Pulmonary artery endothelial cell (primary cell): Measurements from ENCODE around the gene MRPS34. TPM values are rescaled to one million over a fixed set of nuclear protein-coding genes. Genes with fewer than 3 reads are reported as not detected.

Experiments used
- DNase-seq: peaks from one replicate; pipeline ENCODE4 v3.0.0-alpha.2; 2011; ENCODE audit warnings: low read depth, low spot score
- total RNA-seq: library from RNA; depleted of rRNA; stranded (reverse); fragments of >200 nt; gene quantifications from 2 replicates; pipeline ENCODE4 v1.2.3, GENCODE V29; 2014

MRPS34 gene
- total RNA-seq, 1 donor from 2014 or later, result 100 TPM

DNA sequence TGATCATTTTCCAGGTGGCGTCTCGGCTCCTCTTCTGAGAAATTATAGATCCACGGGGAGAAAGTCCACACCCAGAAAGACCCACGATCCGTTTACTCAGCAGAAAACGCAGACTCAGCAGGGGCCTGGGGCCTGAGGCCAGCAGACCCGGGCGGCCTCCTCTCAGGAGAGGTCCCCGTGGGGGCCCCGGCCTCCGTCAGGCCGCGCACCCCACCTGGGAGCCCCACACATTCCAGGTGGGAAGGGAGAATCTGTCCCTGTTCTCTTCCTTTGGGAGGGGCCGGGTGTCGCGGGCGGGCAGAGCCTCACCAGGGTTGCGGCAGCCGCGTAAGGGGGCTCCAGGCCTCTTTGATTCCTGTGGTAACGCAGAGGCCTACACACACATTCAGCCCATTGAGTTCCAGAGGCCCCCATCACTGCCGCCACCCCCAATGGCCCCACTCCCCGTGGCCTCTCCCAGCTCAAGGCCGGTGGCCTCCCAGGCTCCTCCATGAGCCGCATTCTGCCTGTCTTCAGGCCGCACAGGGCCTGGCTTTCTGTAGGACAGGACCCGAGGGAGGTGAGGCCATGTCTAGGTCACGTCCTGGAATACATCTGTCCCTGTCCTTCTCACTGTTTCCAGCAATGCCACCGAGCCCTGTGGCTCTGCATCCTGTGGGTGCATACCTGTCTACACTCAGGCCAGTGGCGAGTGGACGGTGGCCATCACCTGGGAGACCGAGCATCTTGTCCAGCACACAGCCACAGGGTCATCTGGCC lies 22.2 kb upstream of the MRPS34 start:
- DNase-seq, result no peak

DNA sequence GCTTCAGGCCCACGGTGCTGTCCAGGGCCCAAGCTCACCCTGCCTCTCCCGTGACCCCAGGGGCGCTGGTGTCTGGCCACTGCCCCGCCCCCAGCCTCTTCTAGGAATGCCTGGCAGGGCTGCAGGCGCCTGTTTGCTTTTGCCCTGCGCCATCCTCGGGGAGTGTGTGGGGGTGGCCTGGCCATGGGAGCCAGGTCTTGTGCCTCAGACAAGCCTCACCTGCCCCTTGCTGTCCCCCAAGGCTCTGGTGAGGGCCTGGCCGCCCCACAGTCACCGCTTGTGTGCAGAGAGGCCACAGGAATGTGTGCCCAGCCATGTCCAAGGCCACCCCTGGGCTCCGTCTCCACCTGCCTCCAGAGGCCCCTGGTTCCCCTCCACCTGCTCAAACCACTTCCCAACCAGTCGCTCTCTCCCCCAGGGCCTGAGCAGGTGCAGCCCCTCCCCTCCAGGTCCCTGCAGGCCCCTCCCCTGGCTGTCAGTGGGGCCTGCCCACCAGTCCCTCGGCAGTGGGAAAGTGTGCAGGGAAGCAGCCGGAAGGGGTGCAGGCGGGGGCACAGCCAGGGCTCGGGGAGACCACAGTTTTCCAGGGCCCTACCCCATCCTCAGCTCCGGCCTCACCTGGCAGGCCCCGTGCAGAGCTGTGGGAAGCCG lies 21.4 kb upstream of the MRPS34 start:
- DNase-seq, result no peak

DNA sequence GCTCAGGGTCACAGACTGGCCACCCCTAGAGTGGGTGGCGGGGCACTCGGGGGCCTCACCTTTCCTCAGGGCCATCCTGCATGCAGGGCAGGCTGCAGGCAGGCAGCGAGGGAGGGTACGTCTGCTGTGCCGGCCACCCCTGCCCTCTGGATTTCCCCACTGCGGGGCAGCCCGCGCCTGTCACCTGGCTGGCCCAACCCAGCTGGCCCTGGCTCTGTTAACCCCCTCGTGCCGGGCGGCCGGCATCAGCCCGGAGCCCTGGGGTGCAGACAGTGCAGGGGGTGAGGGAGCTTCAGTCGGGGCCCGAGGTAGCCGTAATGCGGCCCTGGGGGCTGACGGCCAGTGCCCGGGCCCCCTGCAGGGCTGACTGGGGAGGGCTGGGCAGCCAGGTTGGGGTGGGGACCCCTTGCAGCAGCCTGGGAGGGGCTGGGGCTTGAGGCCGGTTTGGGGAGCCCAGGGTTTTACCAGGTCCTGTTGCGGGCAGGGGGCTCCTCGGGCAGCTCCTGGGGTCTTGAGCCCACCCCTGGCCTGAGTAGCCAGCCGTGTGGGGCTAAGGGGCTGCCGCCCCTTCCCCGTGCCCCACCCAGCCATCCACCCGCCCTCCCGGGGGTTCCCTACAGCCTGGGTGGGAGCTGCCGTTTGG lies 20.8 kb upstream of the MRPS34 start, which contains the start of gene IGFALS:
Gene IGFALS (minus strand): TSS at position 128 of the 643 bp plus-strand sequence. CDS start 53 bp downstream, at position 75.
- no peak for DNase-seq

DNA sequence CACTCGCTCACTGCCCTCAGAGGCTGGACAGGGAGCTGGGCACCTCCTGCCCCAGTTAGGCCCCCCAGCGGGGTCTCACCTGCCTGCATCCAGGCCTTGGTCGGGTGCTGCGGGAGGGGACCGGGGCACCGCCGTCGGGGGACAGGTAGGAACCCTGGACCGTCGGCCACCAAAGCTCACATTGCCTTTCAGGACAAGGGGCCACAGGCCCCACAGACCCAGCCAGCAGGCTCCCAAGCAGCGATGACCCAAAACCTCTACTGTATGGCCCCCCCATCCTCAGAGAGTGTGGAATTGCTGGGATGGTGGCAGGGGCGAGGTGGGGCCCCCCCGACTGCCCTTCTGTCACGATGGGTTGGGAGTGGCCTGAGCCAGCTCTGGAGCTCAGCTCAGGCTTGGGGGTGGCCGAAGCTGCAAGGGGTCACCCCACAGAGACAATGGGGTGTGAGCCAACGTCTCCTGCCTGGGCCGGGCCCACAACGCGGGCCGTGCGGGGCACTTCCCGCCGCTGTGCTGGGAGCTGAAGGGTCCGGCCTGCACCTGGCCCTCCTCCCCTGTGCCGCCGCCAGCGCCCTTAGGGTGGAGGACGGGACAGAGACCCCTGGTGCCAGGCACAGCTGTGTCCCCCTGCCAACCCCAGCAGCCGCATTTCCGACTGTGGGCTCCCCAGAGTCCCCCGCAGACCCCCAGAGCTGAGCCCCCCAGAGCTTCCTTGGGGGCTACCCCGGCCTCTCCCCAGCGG lies 20.1 kb upstream of the MRPS34 start:
- DNase-seq, result no peak

DNA sequence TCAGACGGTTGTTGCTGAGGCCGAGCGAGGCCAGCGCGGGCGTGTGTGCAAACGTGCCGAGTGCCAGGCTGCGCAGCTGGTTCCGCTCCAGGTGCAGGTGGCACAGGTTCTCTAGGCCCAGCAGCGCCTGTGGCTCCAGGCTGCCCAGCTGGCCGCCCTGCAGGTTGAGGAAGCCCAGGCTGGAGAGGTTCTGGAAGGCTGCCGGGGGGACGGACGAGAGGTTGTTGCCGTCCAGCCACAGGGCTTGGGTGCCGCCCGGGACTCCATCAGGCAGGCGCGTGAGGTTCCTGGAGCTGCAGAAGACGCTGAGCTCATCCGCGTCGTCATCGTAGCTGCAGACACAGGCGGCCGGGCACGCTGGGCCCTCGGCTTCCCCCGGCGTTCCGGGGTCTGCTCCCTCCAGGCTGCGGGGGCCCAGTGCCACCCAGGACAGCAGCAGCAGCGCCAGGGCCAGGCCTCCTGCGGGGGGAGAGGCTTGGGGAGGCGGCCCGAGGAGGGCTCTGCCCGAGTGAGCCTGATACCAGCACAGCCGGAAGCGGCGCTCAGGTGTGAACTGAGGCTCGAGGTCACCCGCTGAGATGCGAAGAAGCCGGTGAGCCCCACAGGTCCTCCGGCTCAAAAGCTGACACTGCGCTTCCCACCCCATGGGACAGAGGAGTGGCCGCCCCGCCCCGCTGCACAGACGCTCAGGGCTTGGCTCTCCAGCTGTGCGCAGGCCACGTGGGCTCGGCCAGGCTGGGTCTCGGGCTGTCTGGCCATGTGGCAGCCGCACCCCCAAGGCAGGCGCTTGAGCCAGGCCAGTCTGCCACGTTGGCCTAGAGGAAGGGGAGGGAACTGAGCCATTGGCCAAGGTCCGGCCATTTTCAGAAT lies 19.2 kb upstream of the MRPS34 start:
- no peak for DNase-seq

DNA sequence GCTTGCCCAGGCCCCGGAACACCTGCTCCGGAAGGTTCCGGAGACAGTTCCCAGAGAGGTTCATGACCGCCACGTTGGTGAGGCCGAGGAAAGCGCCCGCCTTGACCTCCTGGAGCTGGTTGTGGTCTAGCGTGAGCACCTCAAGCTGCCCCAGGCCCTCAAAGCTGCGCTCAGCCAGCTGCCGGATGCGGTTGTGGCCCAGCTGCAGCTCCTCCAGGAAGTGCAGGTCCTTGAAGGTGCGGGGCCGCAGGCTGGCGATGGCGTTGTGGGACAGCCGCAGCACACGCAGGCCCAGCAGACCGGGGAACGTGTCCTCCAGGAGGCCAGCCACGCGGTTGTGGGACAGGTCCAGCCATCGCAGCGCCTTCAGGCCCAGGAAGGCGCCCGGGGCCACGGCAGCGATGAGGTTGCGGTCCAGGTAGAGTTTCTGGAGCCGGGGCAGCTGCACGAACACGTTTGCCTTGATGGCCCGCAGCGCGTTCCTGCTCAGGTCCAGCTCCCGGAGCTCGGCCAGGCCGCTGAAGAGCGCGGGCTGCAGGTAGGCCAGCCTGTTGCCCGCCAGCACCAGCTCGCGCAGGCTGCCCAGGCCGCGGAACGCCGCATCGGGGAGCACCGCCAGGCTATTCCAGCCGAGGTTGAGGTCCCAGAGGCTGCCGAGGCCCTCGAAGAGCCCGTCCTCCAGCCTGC lies 18.5 kb upstream of the MRPS34 start:
- no peak for DNase-seq

DNA sequence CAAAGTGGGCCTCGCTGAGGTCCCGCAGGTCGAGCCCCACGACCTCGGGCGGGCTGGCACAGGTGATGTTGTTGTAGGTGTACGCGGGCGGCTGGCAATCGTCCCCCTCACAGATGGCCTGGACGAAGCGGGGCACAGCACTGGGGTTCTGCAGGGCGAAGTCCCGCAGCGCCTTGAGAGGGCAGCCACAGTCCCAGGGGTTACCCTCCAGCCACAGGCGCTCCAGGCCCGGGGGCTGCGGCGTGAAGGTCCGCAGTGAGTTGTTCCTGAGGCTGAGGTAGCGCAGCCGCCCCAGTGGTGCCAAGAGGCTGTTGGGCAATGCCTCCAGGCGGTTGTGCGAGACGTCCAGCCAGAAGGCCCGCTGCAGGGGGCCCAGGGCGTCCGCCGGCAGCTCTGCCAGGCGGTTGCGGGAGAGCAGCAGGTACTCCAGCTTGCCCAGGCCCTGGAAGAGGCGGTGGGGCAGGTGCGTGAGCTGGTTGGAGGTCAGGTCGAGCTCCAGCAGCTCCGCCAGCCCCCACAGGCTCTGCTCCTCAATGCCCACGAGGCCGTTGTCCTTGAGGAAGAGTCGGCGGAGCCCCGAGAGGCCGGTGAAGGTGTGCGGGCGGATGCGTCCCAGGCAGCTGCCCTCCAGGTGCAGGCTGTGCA lies 17.8 kb upstream of the MRPS34 start:
- DNase-seq, result no peak

DNA sequence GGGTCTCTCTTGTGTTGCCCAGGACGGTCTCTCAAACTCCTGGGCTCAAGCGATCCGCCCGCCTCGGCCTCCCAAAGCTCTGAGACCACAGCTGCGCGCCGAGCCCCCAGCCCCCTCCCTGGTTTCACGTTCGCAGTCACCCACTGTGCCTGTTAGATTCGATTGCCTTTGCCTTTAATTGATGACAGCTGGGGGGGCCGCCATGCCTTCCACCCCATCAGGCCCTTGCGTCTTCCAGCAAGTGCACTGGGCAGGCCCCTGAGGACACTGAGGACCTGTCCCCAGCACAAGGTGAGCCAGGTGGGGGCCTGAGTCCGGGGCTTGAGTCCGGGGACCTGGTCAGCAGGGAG lies 17.3 kb upstream of the MRPS34 start:
- no peak for DNase-seq

DNA sequence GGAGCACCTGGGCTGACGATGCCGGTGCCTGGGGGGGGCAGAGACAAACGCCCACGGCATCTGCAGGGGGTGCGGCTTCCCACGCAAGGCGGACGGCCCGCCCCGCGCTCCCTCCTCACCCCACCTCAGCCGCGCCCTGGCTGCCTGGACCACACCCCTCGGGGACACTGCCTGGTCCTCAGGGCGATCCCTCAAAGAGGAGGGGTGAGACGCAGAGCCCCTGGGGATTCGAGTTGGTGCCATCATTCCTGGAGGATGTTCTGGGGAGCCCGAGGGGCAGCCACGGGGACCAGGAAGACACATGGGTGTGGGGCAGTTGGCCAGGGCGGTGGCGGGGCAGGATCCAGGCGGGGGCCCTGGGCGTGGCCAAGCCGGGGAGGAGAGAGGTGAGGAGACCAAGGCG lies 16.7 kb upstream of the MRPS34 start:
- DNase-seq, result no peak

DNA sequence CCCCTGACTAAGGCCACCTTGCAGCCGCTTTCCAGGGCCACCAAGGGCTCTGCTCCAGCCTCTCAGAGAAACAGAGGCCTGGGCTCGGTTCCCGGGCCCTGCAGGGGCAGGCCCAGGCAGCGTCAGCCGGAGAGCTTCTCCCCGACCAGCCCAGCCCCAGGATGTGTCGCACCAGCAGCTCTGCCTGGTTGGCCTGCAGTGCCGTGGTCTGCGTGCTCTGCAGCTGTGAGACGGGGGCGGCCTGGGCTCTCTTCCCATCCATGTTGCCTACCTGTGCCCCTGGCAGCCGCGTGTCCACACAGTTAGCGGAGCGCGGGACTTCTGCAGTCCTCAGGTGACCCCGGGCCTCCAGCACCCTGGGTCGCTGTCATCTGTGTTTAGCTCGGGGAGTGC lies 15.8 kb upstream of the MRPS34 start:
- no peak for DNase-seq

DNA sequence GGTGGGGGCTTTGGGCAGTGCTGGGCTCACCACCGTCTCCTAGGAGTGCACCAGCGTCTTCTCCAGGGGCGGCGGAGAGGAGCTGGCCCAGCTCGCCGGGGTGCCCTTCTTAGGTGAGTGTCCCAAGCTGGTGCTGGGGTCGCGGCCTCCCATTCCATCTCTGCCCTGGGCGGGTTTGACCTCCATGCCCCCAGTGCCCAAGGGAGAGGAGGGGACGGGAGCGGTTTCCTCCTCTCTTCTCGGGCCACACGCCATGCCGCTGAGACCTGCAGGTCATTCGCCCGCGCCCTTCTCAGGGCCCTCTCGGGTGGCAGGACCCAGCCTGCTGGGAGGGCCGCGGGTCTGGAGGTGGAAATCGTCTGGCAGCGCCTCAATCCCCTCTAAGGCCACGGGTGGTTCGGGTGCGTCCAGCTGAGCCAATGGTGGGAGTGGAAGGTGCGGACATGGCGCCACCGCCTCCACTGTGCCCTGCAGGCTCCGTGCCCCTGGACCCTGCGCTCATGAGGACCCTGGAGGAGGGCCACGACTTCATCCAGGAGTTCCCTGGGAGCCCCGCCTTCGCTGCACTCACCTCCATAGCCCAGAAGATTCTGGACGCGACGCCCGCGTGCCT lies 15.3 kb upstream of the MRPS34 start:
- no peak for DNase-seq

DNA sequence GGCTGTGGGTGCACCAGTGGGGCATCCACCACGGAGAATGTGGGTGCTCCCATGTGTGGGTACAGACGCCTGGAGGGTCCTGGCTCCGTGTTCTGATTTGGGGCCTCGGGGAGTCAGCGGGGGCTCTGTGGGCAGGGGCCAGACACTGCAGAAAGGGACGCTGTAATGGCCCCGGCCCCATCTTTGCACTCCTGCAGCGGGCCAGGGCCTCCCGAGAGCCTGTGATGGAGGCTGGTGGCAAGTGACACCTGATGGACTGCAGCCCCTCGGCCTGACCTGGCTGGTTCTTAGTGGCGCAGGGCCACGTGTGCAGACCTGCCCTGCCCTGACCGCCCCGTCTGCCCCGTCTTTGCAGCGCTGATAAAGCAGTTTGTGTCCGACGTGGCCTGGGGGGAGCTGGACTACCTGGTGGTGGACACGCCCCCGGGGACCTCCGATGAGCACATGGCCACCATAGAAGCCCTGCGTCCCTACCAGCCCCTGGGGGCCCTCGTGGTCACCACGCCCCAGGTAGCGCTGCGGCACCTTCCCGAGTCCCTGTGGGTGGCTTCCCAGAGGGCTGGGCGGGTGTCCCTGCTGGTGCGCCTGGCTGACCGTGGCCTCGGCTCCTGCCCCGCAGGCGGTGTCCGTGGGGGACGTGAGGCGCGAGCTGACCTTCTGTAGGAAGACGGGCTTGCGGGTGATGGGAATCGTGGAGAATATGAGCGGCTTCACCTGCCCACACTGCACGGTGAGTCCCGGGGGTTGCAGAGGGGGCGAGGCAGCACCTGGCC lies 14.6 kb upstream of the MRPS34 start:
- DNase-seq, result no peak

DNA sequence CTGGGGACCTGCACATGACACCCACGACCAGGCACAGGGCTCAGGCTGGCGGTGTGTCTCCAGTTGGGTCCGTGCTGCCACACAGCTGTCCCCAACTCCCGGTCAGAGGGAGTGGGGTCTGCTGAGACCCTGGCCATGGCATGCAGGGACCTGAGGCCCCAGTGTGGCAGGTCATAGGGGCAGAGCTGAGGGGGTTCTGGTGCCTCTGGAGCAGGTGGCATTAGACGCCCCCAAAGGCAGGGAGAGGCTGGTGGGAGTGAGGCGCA lies 14.1 kb upstream of the MRPS34 start:
- no peak for DNase-seq

DNA sequence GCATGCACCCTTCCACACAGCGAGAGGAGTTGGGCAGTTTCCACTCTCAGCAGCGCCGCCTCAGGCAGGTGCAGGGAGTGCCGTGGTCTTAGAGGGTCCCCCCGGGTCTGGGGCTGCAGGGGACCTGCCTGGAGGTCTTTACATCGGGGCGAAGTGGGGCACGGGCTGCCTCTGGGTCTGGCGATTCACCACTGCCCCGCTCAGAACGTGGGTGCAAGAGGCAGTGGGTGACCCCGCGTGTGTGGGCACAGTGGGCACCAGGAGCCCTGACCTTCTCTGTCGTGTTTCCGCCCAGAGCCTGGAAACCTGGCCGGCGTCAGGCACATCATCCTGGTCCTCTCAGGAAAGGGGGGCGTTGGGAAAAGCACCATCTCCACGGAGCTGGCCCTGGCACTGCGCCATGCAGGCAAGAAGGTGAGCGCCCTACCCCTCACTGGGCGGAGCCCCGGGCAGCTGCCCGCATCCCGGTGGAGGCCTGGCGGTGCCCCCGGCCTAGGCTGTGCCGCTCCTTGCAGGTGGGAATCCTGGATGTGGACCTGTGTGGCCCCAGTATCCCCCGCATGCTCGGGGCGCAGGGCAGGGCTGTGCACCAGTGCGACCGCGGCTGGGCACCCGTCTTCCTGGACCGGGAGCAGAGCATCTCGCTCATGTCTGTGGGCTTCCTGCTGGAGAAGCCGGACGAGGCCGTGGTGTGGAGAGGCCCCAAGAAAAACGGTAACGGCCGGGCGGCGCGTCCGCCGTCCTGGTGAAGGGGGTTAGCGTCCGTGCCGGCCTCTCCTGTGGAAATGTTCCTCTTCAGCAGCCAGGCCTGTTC lies 13.5 kb upstream of the MRPS34 start:
- no peak for DNase-seq

DNA sequence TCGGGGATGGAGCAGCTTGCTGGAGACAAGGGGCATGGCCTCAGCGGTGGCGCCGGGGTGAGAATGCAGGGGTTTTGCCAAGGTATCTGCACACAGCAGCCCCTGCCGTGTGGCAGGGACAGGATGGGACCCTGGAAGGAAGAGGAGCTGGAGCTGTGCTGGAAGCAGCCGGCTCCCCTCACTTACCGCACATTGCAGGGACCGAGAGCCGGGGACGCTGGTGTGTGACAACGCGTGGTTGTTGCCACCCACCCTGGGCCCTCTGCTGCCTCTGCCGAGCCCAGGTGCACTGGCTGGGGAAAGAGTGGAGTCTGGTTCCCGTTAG lies 12.9 kb upstream of the MRPS34 start:
- no peak for DNase-seq

DNA sequence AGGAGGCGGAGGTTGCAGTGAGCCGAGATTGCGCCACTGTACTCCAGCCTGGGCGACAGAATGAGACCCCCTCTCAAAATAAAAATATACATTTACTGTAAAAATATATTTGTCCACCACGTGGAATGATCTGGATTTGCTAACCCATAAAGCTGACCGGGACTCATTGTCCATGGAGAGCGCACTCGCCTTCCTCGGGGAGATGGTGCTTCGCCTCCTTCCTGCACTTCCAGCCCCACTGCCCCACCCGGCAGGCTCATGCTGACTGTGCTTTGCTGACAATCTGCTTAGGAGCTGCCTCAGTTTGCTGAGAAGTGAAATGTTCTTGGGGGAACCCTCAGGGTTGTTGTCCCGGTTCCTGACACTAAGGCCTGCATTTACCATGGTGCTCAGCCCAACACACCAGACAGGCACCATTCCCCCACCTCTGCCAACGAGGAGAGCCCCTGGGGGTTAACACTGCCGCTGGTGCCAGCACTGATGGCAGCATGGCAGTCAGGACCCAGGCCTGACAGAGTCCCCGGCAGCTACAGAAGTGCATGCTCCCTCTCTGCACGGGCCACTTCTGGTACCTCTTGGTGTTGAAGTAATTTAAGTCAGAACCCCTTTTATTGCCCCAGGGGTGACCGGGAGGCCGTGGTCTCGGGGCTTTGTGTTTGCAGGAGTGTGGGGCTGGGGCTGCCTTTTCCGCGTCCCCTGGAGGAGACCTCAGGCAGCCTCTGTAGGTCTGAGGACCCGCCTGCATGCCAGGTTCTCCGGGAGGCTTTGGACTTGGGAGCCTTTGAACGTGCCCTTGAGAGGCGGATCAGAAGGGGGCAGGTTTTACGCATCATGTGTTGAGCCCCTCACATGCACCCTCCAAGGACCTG lies 12.3 kb upstream of the MRPS34 start:
- no peak for DNase-seq
